ENCODE measurements around the gene PSMD1. TPM values are rescaled to one million over a fixed set of nuclear protein-coding genes. Genes with fewer than 3 reads are reported as not detected.

The PSMD1 gene
- total and polyA plus RNA-seq, 2 of the 8 experiments (the other 6 are each of a cell fraction or from before 2014, with no cell fraction given), result 179 to 272 TPM

GRCh38 chr2:231211486-231211885, 154.8 kb downstream of the PSMD1 start (continued):
- TF ChIP-seq CHD7 (IDR thresholded peaks at IDR 0.05; ENCODE audit: insufficient replicate concordance, low read length), result no peak
- no peak for TF ChIP-seq RAD21 (IDR thresholded peaks at IDR 0.05 in 1 of 2, conservative IDR thresholded peaks at IDR 0.05 in 1 of 2; ENCODE audit: low read depth in 2 of 2, low read length in 2 of 2)
- TF ChIP-seq JUND (IDR thresholded peaks at IDR 0.05; ENCODE audit: low read length), result no peak
- no peak for TF ChIP-seq RFX5 (IDR thresholded peaks at IDR 0.05; ENCODE audit: borderline replicate concordance, low read depth, low read length)
- no peak for TF ChIP-seq BACH1 (IDR thresholded peaks at IDR 0.05; ENCODE audit: low read length)
